Measurements from ENCODE around the gene ZNF655.

- TF ChIP-seq CTCF (IDR thresholded peaks at IDR 0.05) (no peak), POLR2A (IDR thresholded peaks at IDR 0.05) (no peak)
These were observed 21.7 kb downstream of the ZNF655 start for GRCh38 chr7:99579956-99580777.

Measured in lower leg skin (tissue), 3 donors.